HG02943 (cell line): ENCODE measurements around the gene ZBTB47.

Source experiments
- ATAC-seq: cut with Tn5 transposase; IDR thresholded peaks from one replicate; pipeline ENCODE4 v1.9.1; 2021; ENCODE audit warnings: mild to moderate bottlenecking, low read depth, moderate library complexity; ENCODE audit not compliant: unreplicated experiment

ZBTB47 gene

GRCh38 chr3:42682301-42683070, 29.0 kb downstream of the ZBTB47 start:
- ATAC-seq: no peak

DNA sequence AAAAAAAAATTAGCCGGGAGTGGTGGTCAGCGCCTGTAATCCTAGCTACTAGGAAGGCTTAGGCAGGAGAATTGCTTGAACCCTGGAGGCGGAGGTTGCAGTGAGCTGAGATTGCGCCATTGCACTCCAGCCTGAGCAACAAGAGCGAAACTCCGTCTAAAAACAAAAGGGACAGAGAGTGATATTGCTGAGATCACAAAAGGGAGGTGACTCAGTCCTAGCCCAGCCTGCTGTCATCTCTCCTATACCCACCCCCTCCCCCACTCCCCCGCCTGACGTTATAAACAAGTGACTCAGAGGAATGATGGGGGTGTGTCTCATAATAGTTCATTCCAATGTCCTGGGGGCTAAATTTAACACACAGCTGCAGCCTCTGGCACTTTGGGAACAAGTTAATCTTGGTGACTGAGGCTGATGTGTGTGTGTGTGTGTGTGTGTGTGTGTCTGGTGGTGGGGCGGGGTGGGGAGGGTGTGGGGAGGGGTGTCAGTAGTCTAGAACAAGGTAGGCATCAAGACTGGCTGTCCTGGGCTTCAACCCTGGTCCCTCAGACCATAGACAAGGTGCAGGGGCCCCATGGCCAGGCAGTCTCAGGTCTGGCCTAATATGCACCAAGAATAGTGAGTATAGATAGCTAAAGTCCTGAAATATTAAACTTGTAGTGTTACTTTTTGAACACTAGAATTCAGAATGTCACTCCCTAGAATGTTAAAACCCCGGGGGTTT, 30.5 kb downstream of the ZBTB47 start:
- no peak for ATAC-seq

- ATAC-seq: no peak
Measured at GRCh38 chr3:42684632-42685362, 31.3 kb downstream of the ZBTB47 start.

GRCh38 chr3:42685363-42685881, 31.9 kb downstream of the ZBTB47 start, which contains the start of gene KLHL40:
Gene KLHL40, plus strand, starts transcription at chr3:42685537. Its CDS starts 82 bp downstream, at chr3:42685619.
- ATAC-seq: no peak

GRCh38 chr3:42685891-42686820, 32.7 kb downstream of the ZBTB47 start:
- no peak for ATAC-seq

DNA sequence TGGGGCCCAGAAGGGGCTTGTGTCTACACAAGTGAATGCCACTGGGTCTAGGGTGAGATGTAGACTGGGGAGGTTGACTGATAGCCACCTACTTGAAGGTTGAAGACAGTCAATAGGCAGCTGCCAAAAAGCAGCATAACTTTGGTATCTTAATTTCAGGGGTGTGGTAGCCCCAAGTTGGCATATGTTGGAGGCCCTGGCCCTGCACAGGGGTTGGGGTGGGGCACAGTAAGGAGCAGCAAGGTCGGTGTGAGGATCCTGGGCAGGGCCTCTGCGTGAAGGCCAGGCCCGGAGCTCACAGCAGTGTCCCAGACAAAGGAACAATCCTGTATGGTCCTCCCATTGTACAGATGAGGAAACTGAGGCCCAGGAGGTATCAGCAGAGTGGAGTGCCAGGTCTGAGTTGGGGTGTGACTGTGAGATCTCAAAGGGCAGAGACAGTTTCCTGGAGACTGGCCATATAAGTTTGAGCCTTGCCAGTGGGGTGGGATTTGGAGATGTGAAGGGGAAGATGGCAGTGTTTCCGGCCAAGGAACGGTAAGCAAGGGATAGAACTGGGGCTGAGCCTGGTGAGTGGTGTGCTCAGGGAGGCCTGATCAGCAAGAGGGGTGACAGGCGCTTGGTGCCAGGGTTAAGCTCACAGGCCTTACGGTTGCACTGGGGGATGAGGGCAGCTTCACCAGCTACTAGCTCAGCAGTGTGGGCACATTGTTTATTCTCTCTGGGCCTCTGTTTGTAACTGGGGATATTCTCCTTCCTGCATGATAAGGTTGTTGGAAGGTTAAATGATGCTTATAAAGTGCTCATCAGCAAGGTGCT, 33.5 kb downstream of the ZBTB47 start:
- ATAC-seq: no peak

- ATAC-seq: no peak
Measured at GRCh38 chr3:42688016-42688415, 34.5 kb downstream of the ZBTB47 start.

DNA sequence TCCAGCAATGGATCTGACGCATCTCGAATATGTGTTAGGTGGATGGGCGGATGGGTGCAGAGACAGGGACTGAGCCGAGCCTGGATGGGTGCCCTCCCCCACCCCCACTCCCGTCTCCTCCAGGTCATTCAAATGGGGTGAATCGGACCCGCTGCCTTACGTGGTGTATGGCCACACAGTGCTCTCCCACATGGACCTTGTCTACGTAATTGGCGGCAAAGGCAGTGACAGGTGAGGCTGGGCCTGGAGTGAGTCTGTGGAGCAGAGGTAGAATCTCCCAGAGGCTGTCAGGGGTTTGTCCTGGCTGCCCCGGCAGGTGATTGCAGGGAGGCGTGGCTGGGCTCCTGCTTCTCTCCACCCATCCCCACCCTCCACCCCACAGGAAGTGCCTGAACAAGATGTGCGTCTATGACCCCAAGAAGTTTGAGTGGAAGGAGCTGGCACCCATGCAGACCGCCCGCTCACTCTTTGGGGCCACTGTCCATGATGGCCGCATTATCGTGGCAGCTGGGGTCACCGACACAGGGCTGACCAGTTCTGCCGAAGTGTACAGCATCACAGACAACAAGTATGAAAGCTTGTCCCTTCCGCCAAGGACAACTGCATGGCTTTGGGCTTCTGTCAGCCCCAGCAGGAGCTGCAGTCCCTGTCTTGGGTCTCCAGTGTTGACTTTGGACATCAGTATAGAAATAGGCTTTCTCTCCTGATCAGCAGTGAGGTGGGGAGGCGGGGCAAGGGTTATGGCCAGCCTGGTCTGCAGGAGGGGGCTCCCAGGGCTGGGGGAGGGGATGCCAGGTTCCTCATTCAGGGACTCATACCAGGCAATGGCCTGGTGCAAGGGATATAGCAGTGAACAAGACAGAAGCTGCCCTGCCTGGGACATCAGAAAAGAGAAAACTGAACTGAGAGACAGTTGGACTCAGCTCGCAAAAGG, 35.3 kb downstream of the ZBTB47 start:
- ATAC-seq: no peak

GRCh38 chr3:42689421-42690014, 36.0 kb downstream of the ZBTB47 start:
- ATAC-seq: no peak

DNA sequence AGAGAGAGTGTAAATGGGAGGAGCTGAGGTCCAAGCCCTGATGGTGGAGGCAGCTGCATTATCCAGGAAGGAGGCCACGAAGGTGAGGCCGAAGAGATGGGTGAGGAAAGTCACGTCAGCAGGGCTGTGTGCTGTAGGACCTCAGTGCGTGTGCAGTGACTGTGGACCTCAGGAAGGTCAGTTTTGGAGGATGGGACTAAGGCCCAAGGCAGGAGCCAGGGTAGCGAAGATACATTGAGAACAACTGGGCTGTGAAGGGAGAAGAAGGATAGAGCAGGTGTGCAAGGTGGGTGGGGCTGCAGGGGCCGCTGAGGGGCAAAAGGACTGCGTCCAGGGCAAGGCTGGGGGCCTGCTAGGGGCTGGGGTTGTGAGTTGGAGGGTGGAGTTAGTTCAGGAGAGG, 36.7 kb downstream of the ZBTB47 start:
- ATAC-seq: no peak

DNA sequence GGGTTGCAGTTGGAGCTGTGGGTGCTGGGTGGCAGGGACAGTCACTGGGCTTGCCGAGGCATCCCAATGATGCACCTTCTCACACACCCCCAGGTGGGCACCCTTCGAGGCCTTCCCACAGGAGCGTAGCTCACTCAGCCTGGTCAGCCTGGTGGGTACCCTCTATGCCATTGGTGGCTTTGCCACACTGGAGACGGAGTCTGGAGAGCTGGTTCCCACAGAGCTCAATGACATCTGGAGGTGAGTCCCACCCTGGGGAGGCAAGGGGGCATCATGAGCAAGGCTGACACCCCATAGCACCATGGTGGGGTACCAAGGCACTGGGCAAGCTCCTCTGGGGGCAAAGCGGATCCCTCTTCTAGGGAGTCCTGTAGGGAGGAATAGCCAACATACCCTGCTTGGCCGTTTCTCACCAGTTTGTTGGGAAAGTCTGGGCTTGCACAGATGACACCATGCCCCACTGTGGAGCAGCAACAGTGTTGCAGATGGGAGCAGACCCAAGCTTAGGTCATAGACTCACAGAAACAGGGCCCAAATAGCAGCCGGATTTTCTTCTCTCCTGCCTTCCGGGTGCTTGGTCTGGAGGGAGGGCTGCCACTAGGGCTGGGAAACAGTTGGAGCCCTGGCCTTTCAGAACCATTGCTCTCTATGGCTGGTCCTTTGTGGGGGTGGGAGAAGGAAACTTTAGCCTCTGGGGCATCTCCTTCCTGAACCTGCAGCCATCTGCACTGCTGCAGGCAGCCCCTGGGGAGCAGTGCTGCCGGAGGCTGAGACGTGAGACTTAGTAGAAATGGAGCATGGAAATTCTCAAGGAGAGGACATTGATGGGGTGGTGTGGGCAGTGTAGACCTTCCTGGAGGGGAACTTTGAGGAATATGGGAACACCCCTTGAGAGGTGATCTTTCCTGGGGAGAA, 37.5 kb downstream of the ZBTB47 start:
- ATAC-seq: no peak

DNA sequence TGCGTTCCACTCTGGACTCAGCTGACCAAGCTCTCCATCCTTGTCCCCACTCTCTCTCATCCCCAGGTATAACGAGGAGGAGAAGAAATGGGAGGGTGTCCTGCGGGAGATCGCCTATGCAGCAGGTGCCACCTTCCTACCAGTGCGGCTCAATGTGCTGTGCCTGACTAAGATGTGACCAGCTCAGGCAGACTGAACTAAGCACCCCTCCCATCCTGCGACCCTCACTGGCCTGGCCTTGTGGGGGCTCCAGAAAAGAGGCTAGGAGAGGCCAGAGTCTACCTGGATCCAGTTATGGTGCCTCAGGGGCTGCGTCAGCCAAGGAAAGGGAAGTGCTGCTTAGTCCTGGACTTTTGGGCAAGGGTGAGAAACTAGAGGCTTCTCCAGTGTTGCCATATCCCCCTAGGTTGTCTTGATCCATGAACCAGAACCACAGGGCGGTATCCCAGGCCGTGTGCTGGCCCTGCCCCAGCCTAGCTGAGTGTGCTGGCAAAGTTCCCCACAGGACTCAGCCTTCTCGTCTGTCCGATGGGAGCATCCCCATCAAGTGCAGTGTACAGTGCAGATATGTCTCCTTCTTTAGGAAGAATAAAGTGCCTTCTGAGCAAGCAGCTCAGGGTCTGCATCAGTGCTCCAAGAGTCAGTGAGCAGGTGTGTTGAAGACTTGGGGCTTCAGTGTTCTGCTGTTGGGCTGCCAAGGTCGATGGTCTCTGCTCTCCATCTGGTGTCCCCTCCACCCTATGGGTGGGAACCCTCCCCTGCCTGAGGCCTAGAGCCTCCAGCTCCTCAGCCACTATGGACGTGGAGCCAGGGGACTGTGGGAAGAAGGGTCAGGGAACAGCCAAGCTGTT, 38.5 kb downstream of the ZBTB47 start:
- no peak for ATAC-seq

DNA sequence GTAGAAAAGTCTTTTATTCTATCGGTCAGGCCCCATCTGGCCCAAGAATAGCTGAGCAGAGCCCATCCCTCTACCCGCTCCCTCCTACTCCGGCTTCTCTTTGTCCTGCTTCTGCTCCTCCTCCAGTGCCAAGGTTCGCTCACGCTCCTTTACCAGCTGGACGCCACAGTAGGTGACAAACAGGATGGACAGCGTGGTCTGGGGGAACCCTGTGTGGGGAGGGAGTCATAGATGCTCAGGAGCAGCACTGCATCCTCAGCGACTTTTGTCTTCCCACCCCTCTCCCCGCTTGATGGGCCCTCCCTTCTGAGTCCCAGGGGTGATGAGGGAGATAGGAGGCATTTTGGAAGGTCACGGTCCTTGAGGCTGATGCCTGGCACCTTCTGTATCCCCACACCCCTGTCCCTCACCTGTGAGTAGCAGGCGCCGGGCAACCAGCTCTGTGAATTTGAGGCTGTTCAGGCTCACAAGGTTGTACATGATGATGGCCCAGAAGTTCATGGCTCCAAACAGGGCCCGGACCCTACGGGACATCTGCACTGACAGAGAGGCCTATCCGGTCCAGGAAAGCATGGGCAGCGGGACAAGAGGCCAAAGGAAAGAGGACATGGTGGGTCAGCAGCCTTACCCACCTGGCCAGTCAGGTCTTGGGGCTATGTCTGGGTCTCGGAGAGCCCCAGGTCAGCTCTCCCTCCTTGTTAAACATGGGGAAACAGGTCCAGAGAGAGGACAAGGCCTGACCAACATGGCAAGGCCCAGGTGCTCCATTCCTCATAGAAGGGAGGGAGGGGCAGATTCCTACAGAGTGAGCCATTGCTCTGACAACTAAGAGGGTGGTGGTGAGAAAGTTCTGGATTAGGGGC, 39.4 kb downstream of the ZBTB47 start:
- ATAC-seq: no peak

- ATAC-seq: no peak
Measured at GRCh38 chr3:42693530-42693930, 40.0 kb downstream of the ZBTB47 start.

DNA sequence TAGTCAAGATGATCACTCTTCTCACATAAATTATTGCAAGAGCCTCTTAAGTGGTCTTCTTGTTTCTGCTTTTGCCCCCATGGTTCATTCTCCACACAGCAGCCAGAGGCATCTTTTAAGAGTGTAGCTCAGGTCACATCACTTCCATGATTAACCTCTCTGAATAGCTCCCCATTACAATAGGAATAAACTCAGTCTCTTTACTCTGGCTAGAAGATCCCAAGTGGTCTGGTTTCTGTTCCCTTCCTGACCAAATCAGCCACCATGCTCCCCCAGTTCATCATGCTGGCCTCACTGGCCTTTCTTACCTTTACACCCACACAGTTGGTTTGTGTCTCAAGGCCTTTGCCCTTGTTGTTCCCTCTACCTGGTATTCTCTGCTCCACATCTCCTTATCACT, 40.9 kb downstream of the ZBTB47 start:
- no peak for ATAC-seq
